GM10266 (cell line): ENCODE data around the gene RPRML.

ENCODE experiments used
- DNase-seq: peaks from one replicate; pipeline ENCODE4 v3.0.0; 2012; ENCODE audit errors: extremely low spot score
- CTCF ChIP-seq: IDR thresholded peaks from 2 replicates; pipeline ENCODE4 v1.5.1; 2012; ENCODE audit warnings: mild to moderate bottlenecking, low read depth; ENCODE audit not compliant: control insufficient read depth, insufficient read depth; ENCODE audit errors: missing control alignments

The RPRML gene

GRCh38 chr17:46974086-46974485 lies 5.0 kb downstream of the RPRML start:
- no peak for DNase-seq
- no peak for TF ChIP-seq CTCF

- no peak for TF ChIP-seq CTCF
Measured at GRCh38 chr17:46972346-46972745, 6.7 kb downstream of the RPRML start.

GRCh38 chr17:46971647-46972300 lies 7.3 kb downstream of the RPRML start:
- DNase-seq, result no peak
- no peak for TF ChIP-seq CTCF

More at GRCh38 chr17:46972346-46972745, 6.7 kb downstream of the RPRML start:
- no peak for DNase-seq

- TF ChIP-seq CTCF, result no peak
- DNase-seq, result no peak
Measured at GRCh38 chr17:46968896-46969295, 10.2 kb downstream of the RPRML start.

GRCh38 chr17:46968224-46968834 lies 10.7 kb downstream of the RPRML start:
- DNase-seq, result no peak
- no peak for TF ChIP-seq CTCF

- TF ChIP-seq CTCF, result no peak
- no peak for DNase-seq
Measured at GRCh38 chr17:46964315-46965265, 14.5 kb downstream of the RPRML start.
